OCI-LY1 (cell line): ENCODE measurements around the gene COTL1.
"Not testable (repeated sequence)": the region's sequence is repeated elsewhere in the genome, so short reads cannot be mapped to it uniquely, and the experiment has no call there.

Experiments used
- H2AFZ ChIP-seq: fragments of 200-600 bp; sonication (generic), shearing (Covaris generic); 2 replicates; pipeline ENCODE4 v1.6.0; 2014; ENCODE audit warnings: antibody characterized with exemption, mild to moderate bottlenecking, low read length
- H3F3A ChIP-seq: fragments of 200-600 bp; sonication (generic), shearing (Covaris generic); 2 replicates; pipeline ENCODE4 v1.6.0; 2014; ENCODE audit warnings: mild to moderate bottlenecking, antibody characterized with exemption, low read length, moderate library complexity; ENCODE audit not compliant: insufficient read depth
- H3K27ac ChIP-seq: fragments of 200-600 bp; sonication (generic); 2 replicates; pipeline ENCODE4 v1.5.1; 2014; ENCODE audit warnings: low read length, mixed run types, mild to moderate bottlenecking, low read depth; ENCODE audit not compliant: poor library complexity, severe bottlenecking
- H3K27me3 ChIP-seq: fragments of 200-600 bp; sonication (generic); 2 replicates; pipeline ENCODE4 v1.6.0; 2014; ENCODE audit warnings: antibody characterized with exemption, mild to moderate bottlenecking, low read length, moderate library complexity; ENCODE audit not compliant: insufficient read depth
- H3K36me3 ChIP-seq: fragments of 200-600 bp; sonication (generic); 2 replicates; pipeline ENCODE4 v1.6.1; 2014; ENCODE audit warnings: mild to moderate bottlenecking, antibody characterized with exemption, low read length, moderate library complexity, mixed read lengths; ENCODE audit not compliant: insufficient read depth
- H3K4me1 ChIP-seq: fragments of 200-600 bp; sonication (generic); 2 replicates; pipeline ENCODE4 v1.5.1; 2014; ENCODE audit warnings: mild to moderate bottlenecking, low read length, moderate library complexity; ENCODE audit not compliant: insufficient read depth, severe bottlenecking
- H3K4me2 ChIP-seq: fragments of 200-600 bp; sonication (generic), shearing (Covaris generic); 2 replicates; pipeline ENCODE4 v1.6.1; 2014; ENCODE audit warnings: low read length
- H3K4me3 ChIP-seq: fragments of 200-600 bp; sonication (generic); 2 replicates; pipeline ENCODE4 v1.5.1; 2014; ENCODE audit warnings: low read length, low read depth, mild to moderate bottlenecking, mixed read lengths; ENCODE audit not compliant: poor library complexity, severe bottlenecking
- H3K79me2 ChIP-seq: fragments of 200-600 bp; shearing (Covaris generic); 2 replicates; pipeline ENCODE4 v1.6.1; 2016; ENCODE audit warnings: mixed run types, low read length, mixed read lengths; ENCODE audit not compliant: insufficient read depth
- H3K9ac ChIP-seq: fragments of 200-600 bp; sonication (generic), shearing (Covaris generic); 2 replicates; pipeline ENCODE4 v1.6.1; 2014; ENCODE audit warnings: mild to moderate bottlenecking, low read length, mixed read lengths
- H3K9me2 ChIP-seq: fragments of 200-600 bp; sonication (generic), shearing (Covaris generic); 2 replicates; pipeline ENCODE4 v1.6.1; 2014; ENCODE audit warnings: low read depth, mild to moderate bottlenecking, low read length, mixed read lengths
- H3K9me3 ChIP-seq: fragments of 200-600 bp; shearing (Covaris generic); 2 replicates; pipeline ENCODE4 v1.6.1; 2014; ENCODE audit warnings: low read length, mixed read lengths
- H4K20me1 ChIP-seq: fragments of 200-600 bp; sonication (generic), shearing (Covaris generic); 2 replicates; pipeline ENCODE4 v1.6.0; 2016; ENCODE audit warnings: mild to moderate bottlenecking, low read length; ENCODE audit not compliant: insufficient read depth
- EZH2 ChIP-seq: fragments of 200-600 bp; sonication (generic), shearing (Covaris generic); IDR thresholded peaks from 2 replicates; pipeline ENCODE4 v1.8.0; 2017; ENCODE audit warnings: borderline replicate concordance, mixed run types, mild to moderate bottlenecking, antibody characterized with exemption, low read length, moderate library complexity, mixed read lengths
- TF ChIP-seq, protein P1 (sequence below): fragments of 200-600 bp; sonication (generic), shearing (Covaris generic); IDR thresholded peaks from 2 replicates; pipeline ENCODE4 v1.5.1; 2017; ENCODE audit warnings: mild to moderate bottlenecking, antibody characterized with exemption, low read length, moderate library complexity, mixed read lengths

COTL1 gene

DNA sequence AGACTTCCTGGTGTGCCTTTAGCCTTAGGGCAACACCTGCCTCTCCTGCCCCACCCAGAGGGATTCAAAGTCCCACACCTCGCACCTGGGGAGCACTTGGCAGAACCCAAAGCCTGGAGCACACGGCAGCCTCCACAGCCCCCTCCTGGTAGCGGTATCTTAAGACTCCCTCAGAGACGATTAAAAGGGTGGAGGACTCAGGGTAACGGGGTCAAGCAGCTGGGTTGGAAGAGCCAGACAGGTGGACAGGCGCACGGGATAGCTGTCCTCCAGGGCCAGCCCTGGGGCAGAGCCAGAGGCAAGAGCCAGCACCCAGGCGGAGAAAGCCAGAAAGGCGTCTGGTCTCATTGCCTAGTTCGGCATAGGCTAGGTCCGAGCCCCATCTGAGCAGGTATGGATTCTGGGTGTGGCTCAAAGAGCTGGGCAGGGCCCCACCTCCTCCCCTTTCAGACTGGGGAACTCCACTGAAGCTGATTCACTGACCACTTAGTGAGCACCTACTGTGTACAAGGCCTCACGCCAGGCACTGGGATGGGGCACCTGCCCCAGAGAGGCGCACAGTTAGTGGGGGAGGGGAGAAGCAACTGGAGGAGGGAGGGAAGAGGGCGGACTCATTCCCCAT is 58.5 kb downstream of the COTL1 start:
- Histone ChIP-seq H3K4me2 (no peak overlapping the region), H3K9me2 (no peaks in the 10 kb centered on the region), H3K9ac (no peak overlapping the region), H3K27me3 (no peaks in the 10 kb centered on the region), H2AFZ (no peak overlapping the region), H3K27ac (no peak overlapping the region), H4K20me1 (no peaks in the 10 kb centered on the region), H3K4me1 (no peaks in the 10 kb centered on the region), H3F3A (no peaks in the 10 kb centered on the region), H3K9me3 (no peaks in the 10 kb centered on the region), H3K36me3 (peaks cover 32% of the 10 kb centered on the region), H3K4me3 (no peak overlapping the region), H3K79me2 (no peaks in the 10 kb centered on the region)
- TF ChIP-seq, protein P1, sequence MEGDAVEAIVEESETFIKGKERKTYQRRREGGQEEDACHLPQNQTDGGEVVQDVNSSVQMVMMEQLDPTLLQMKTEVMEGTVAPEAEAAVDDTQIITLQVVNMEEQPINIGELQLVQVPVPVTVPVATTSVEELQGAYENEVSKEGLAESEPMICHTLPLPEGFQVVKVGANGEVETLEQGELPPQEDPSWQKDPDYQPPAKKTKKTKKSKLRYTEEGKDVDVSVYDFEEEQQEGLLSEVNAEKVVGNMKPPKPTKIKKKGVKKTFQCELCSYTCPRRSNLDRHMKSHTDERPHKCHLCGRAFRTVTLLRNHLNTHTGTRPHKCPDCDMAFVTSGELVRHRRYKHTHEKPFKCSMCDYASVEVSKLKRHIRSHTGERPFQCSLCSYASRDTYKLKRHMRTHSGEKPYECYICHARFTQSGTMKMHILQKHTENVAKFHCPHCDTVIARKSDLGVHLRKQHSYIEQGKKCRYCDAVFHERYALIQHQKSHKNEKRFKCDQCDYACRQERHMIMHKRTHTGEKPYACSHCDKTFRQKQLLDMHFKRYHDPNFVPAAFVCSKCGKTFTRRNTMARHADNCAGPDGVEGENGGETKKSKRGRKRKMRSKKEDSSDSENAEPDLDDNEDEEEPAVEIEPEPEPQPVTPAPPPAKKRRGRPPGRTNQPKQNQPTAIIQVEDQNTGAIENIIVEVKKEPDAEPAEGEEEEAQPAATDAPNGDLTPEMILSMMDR: no peak
- TF ChIP-seq EZH2: no peak

DNA sequence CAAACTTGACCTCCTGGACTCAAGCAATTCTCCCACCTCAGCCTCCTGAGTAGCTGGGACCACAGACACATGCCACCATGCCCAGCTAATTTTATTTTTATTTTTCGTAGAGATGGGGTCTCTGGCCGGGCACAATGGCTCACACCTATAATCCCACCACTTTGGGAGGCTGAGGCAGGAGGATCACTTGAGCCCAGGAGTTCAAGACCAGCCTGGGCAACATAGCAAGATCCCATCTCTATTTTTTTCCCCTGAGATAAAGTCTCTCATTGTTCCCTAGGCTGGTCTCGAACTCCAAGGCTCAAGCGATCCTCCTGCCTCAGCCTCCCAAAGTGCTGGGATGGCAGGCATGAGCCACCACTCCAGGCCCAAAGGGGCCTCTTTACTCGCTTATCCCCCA is 59.0 kb downstream of the COTL1 start:
- not testable (repeated sequence) for H3K27me3 ChIP-seq, H3K9ac ChIP-seq, H3K9me3 ChIP-seq, H3K4me3 ChIP-seq, H3K9me2 ChIP-seq, H3K27ac ChIP-seq, H3K4me1 ChIP-seq, H3K4me2 ChIP-seq, H3K79me2 ChIP-seq, H2AFZ ChIP-seq, H4K20me1 ChIP-seq, H3F3A ChIP-seq
- peaks cover 27% of the 10 kb centered on the region for H3K36me3 ChIP-seq

DNA sequence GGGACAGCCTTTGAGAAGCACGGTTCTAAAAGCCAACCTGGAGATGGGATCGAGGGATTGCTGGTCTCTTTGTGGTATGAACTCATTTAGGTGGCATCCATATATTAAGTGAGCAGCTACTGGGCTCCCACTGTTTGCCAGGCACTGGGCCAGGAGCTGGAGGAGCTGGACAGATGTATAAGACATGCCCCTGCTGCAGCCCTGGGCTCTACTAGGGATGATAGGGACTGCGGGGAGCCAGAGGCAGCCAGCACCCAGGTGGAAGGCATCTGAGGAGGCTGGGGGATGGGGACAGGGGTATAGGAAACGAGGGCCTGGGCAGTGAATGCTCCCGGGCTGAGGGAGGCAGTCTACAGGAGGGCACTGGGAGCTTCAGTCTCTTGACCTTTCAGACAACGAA is 60.4 kb downstream of the COTL1 start:
- Histone ChIP-seq H3K4me3 (no peak overlapping the region), H3K79me2 (no peaks in the 10 kb centered on the region), H4K20me1 (no peaks in the 10 kb centered on the region), H3K4me1 (no peaks in the 10 kb centered on the region), H3K27me3 (peaks cover 6% of the 10 kb centered on the region; the same call in 1 of the 2 replicates), H2AFZ (no peak overlapping the region), H3K9me2 (no peaks in the 10 kb centered on the region), H3K36me3 (peaks cover 13% of the 10 kb centered on the region), H3K9me3 (no peaks in the 10 kb centered on the region), H3F3A (no peaks in the 10 kb centered on the region), H3K9ac (no peak overlapping the region), H3K4me2 (no peak overlapping the region), H3K27ac (no peak overlapping the region)
- no peak for TF ChIP-seq EZH2
- TF ChIP-seq, protein P1: no peak

DNA sequence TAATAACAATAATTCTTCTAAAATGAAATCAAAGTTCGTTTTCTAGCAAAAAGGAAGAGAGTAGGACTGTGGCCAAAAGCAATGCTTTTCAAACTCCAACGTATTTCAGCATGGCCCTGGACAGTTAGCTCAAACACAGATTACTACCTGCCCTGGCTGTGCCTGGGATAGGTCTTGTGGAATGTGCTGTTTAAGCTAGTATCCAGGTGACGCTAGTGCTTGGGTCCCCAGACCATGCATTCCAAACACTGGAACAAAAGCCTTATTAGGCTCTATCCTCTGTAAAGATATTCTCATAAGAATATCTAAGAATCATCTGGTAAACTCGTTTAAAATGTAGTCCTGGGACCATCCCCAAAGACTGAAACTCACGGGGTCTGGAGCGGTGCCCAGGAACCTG is 60.8 kb downstream of the COTL1 start:
- Histone ChIP-seq H2AFZ (no peak overlapping the region), H3K4me2 (no peak overlapping the region), H3K4me1 (peaks cover 4% of the 10 kb centered on the region), H3K79me2 (no peaks in the 10 kb centered on the region), H3K36me3 (peaks cover 9% of the 10 kb centered on the region), H3K9me2 (no peaks in the 10 kb centered on the region), H3K27ac (no peak overlapping the region), H3K27me3 (peaks cover 6% of the 10 kb centered on the region; the same call in 1 of the 2 replicates), H3K9me3 (no peaks in the 10 kb centered on the region), H3K4me3 (no peak overlapping the region), H3F3A (no peaks in the 10 kb centered on the region), H4K20me1 (no peaks in the 10 kb centered on the region), H3K9ac (no peak overlapping the region)
- TF ChIP-seq, protein P1: no peak
- TF ChIP-seq EZH2: no peak
